Prostate gland (tissue), 2 donors: ENCODE data around the gene TRIP13. TPM values are rescaled to one million over a fixed set of nuclear protein-coding genes. Genes with fewer than 3 reads are reported as not detected.
A peak's percentile ranks its signal among the peaks of the same experiment; 100 is the strongest.

Experiments
- DNase-seq: peaks from one replicate; pipeline ENCODE4 v3.0.0-alpha.2; 2019; ENCODE audit warnings: low spot score
- H3K27ac ChIP-seq, 2 donors: fragments of 200-600 bp; sonication (generic); 2 replicates each; pipeline ENCODE4 v1.5.1; 2017 to 2019
- H3K27me3 ChIP-seq: fragments of 200-600 bp; sonication (generic); replicated peaks from 2 replicates; pipeline ENCODE4 v1.5.1; 2019; ENCODE audit not compliant: insufficient read depth
- H3K36me3 ChIP-seq, 2 donors: fragments of 200-600 bp; sonication (generic); 1 replicate in 1 of 2; 2 replicates in 1 of 2; pipeline versions ENCODE4 v1.5.1 to v1.8.1; 2017 to 2019
- H3K4me1 ChIP-seq: fragments of 200-600 bp; sonication (generic); replicated peaks from 2 replicates; pipeline ENCODE4 v1.5.1; 2019
- H3K4me3 ChIP-seq, 2 donors: fragments of 200-600 bp; sonication (generic); 2 replicates each; pipeline ENCODE4 v1.5.1; 2017 to 2019
- H3K9me3 ChIP-seq: fragments of 200-600 bp; sonication (generic); 2 replicates; pipeline ENCODE4 v1.5.1; 2017
- POLR2A ChIP-seq: fragments of 450-650 bp; IDR thresholded peaks from one replicate; pipeline ENCODE4 v1.6.1; 2016; ENCODE audit warnings: antibody characterized with exemption, mild to moderate bottlenecking
- POLR2AphosphoS5 ChIP-seq: sonication (generic); formaldehyde crosslinking; IDR thresholded peaks from one replicate; pipeline ENCODE4 v1.6.1; 2017; ENCODE audit warnings: antibody characterized with exemption
- WGBS: methylation state at CpG from one replicate; pipeline ENCODE4 v1.1.5; 2018; 5-methylcytosine and 5-hydroxymethylcytosine counted together
- intact Hi-C: fragments of 100-400 bp; cut with DNase I; formaldehyde crosslinking; loops from one replicate; pipeline ENCODE4 v1.14.2; 2022
- total RNA-seq, 2 donors: library from RNA; depleted of rRNA; stranded (reverse); fragments of >200 nt; gene quantifications; one replicate each; pipeline ENCODE4 v1.1.0, GENCODE V29; 2016
- TF ChIP-seq, protein P1 (sequence below), 4 experiments: fragments of 200-600 bp in 2 of 4; fragments of 450-650 bp in 2 of 4; sonication (generic) in 2 of 4; IDR thresholded peaks; 1 replicate in 3 of 4; 2 replicates in 1 of 4; pipeline ENCODE4 v1.5.1; 2016 to 2019; ENCODE audit warnings: antibody characterized with exemption in 4 of 4, mild to moderate bottlenecking in 2 of 4, moderate library complexity in 2 of 4

The TRIP13 gene
- total RNA-seq, 2 donors from 2014 or later = 1.8 to 11.9 TPM

DNA sequence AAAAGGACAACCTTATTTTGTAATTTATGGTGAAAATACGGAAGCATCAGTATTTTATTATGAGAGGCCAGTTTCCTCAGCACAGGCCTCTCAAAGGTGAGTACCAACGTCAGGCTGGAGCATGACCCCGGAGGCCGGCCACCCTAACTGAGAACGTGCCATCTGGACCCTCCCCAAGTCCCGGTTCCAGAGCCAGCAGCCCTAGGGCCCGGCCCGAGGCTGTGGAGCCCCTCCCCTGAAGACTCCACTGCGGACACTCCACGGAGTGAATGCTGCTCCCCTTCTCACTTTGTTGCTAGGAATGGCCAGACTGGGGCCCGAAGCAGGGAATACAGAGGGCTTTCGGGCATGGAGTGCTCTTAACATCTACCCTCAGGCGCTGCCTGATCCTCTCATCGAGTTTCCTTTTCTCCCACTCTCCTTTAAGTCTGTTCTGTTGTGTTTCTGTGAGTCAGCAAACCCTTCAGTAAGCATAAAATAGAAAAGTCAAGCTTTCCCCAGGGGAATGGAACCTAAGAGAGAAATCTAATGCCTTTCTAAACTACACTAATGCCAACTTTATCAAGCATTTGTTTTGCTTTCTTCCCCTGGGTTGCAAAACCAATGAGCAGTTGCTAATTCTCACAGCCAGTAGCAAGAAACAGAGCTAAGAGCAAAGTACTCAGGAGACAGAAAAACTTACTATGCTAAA is 4.6 kb upstream of the TRIP13 start:
- H3K27ac ChIP-seq = no peak overlapping the region
- H3K4me1 ChIP-seq = peaks cover 4% of the 10 kb centered on the region
- WGBS = 90% methylated on average over 14 of the region's 14 CpGs
- no peaks in the 10 kb centered on the region for H3K9me3 ChIP-seq
- intact Hi-C loops = no loop called here
- TF ChIP-seq POLR2AphosphoS5 (no peak), POLR2A (no peak)
- TF ChIP-seq, protein P1, sequence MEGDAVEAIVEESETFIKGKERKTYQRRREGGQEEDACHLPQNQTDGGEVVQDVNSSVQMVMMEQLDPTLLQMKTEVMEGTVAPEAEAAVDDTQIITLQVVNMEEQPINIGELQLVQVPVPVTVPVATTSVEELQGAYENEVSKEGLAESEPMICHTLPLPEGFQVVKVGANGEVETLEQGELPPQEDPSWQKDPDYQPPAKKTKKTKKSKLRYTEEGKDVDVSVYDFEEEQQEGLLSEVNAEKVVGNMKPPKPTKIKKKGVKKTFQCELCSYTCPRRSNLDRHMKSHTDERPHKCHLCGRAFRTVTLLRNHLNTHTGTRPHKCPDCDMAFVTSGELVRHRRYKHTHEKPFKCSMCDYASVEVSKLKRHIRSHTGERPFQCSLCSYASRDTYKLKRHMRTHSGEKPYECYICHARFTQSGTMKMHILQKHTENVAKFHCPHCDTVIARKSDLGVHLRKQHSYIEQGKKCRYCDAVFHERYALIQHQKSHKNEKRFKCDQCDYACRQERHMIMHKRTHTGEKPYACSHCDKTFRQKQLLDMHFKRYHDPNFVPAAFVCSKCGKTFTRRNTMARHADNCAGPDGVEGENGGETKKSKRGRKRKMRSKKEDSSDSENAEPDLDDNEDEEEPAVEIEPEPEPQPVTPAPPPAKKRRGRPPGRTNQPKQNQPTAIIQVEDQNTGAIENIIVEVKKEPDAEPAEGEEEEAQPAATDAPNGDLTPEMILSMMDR (IDR thresholded peaks at IDR 0.05) = no peak
- DNase-seq = no peak
- H3K4me3 ChIP-seq = no peak overlapping the region
- H3K27me3 ChIP-seq = no peaks in the 10 kb centered on the region
- H3K36me3 ChIP-seq = peaks cover 24 to 27% of the 10 kb centered on the region in 2 donors

DNA sequence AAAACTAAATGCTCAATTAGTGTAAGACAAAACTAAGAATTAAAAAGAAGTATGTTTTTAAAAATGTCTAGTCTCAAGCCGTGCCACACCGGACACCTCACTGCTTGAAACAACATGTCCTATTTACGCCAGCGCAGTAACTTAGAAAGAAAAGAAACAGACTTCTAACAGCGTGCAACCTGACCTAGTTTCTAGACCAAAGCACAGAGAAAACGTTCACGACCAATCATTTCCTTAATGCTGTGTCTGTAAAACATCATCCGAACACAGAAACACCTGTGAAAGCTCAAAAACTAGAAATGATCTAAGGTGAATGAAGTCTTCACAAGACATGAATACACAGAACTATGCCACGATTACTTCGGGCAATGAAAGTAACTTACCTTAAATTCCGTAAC is 4.0 kb upstream of the TRIP13 start:
- peaks cover 7% of the 10 kb centered on the region for H3K4me1 ChIP-seq
- no peak overlapping the region for H3K27ac ChIP-seq
- H3K9me3 ChIP-seq = no peaks in the 10 kb centered on the region
- H3K27me3 ChIP-seq = no peaks in the 10 kb centered on the region
- TF ChIP-seq POLR2AphosphoS5 (no peak), POLR2A (no peak)
- TF ChIP-seq, protein P1 (IDR thresholded peaks at IDR 0.05) = no peak
- H3K36me3 ChIP-seq = peaks cover 24 to 27% of the 10 kb centered on the region in 2 donors
- DNase-seq = no peak
- no peak overlapping the region for H3K4me3 ChIP-seq
- 94% methylated on average over 11 of the region's 11 CpGs for WGBS
- intact Hi-C loops = no loop called here

DNA sequence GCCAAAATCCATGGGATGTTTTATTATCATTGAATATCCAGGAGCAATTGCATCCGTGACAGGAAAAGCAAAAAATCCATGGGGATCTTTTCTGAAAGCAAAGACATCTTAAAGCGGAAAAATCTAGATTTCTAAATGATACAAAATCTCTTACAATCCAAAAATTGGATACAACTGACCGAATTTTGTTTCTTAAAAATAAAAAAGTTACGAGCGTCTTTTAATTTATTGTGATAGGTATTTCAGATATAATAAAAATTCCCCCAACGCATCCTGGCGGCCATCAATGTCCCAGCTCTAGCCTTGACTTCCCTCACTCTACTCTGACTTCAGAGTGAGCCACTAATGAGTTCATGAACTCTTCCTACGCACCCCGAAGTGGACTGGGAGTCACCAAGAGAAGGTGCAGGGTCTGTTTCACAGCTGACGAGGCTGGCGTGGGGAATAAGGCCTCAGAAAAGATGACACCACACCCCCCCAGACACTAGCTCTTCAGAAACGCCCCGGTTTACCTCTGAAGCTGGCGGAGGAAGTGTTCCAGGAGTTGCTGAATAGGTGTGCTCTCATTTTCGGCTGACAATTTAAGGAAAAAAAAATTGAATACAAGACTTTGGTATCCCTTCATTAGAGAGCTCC is 3.5 kb upstream of the TRIP13 start:
- H3K27me3 ChIP-seq = no peaks in the 10 kb centered on the region
- no peak overlapping the region for H3K4me3 ChIP-seq
- H3K9me3 ChIP-seq = no peaks in the 10 kb centered on the region
- intact Hi-C loops = no loop called here
- no peak for TF ChIP-seq POLR2AphosphoS5
- no peak for TF ChIP-seq POLR2A
- TF ChIP-seq, protein P1 (IDR thresholded peaks at IDR 0.05) = no peak
- WGBS = 93% methylated on average over 15 of the region's 15 CpGs
- H3K36me3 ChIP-seq = peaks cover 24 to 27% of the 10 kb centered on the region in 2 donors
- H3K4me1 ChIP-seq = peaks cover 7% of the 10 kb centered on the region
- no peak for DNase-seq
- no peak overlapping the region for H3K27ac ChIP-seq

DNA sequence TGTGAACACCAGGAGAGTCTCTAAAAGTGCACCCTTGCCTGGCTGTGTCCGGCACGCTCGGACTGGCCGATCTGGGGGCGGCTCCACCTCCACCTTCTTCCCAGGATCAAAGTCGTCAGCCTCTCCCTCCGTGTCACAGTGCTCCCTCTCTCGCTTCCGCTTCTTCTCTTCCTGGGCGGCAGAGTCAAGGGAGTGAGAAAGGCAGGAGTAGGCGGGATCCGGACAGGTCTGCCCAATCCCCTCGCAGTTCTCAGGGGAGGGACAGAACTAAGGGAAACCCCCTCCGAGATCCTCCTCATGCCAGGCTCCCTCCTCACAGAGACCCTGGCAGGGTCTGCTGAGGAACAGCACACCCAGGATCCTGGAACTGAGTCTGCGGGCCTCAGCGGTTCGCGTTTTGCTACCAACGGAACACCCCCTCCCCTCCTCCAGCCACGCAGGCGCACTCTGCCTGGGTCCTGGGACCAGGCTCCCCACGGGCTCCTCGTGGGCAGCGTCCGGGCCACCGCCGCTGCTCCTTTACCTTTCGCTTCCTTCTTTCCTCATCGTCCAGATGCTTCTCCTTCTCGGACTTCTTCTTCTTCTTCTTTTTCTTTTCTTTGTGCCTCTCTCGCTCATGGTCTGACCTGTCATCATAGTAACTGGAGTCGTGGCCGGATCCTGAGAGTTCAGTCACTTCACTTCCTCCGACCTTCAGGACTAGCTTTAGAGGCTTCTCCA is 1.4 kb upstream of the TRIP13 start:
- WGBS = 74% methylated on average over 34 of the region's 34 CpGs
- Histone ChIP-seq H3K27ac (no peak overlapping the region), H3K27me3 (no peaks in the 10 kb centered on the region), H3K9me3 (no peaks in the 10 kb centered on the region), H3K4me1 (peaks cover 7% of the 10 kb centered on the region), H3K4me3 (peak overlapping the region; percentile 78 to 95), H3K36me3 (peaks cover 11 to 12% of the 10 kb centered on the region in 2 donors)
- DNase-seq = no peak
- TF ChIP-seq, protein P1 (IDR thresholded peaks at IDR 0.05) = no peak
- TF ChIP-seq POLR2AphosphoS5 (no peak), POLR2A (no peak)
- intact Hi-C loops = loop anchor here (10.0 kb wide), 2 partner anchors 116 to 416 kb away; no protein-coding TSS in a partner anchor
